GM23248 (cell line): ENCODE data around the gene SPAG6.

Experiments
- EZH2 ChIP-seq: fragments of 200-600 bp; sonication (generic); IDR thresholded peaks from 2 replicates; pipeline ENCODE4 v1.6.1; 2018; ENCODE audit warnings: antibody characterized with exemption, mild to moderate bottlenecking; ENCODE audit not compliant: insufficient read depth, poor library complexity, severe bottlenecking
- EZH2phosphoT487 ChIP-seq: fragments of 200-600 bp; sonication (generic); IDR thresholded peaks from 2 replicates; pipeline ENCODE4 v1.6.1; 2018; ENCODE audit warnings: antibody characterized with exemption, moderate library complexity, mild to moderate bottlenecking, low read depth; ENCODE audit not compliant: insufficient read depth

DNA sequence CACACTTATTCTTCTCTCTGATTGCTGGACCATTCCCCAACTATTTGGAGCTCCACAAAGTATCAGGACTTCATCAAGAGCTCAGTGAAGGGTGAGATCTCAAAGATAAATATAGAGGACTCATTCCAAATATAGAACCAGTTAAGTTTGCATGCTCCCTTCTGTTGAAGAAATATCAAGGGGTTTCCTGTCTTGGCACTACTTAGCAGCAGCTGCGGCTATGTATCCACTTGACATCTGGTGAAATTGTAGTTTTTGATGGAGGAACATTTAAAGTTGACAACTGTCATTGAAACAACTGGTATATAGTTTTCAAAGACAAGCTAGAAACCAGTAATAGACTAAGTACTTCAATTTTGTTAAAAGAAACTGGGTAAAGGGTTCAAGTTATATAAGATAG, 1.0 kb upstream of the SPAG6 start:
- TF ChIP-seq EZH2phosphoT487 (no peak), EZH2 (no peak)
